ENCODE results near the gene MBNL1. TPM values are rescaled to one million over a fixed set of nuclear protein-coding genes. Genes with fewer than 3 reads are reported as not detected.

The MBNL1 gene
- total and polyA plus RNA-seq, 2 of the 4 experiments (the other 2 are of a cell fraction) = 127 to 664 TPM

GRCh38 chr3:152323834-152324233 lies 55.1 kb downstream of the MBNL1 start:
- no peak overlapping the region for H3K9ac ChIP-seq (ENCODE audit: low read depth, low read length)
- in situ Hi-C loops (cut with MboI; ENCODE audit: low sequenced_read_pairs) (no loop called here), dilution Hi-C loops (cut with HindIII; ENCODE audit: low sequenced_read_pairs, unreplicated experiment) (no loop called here), intact Hi-C loops (cut with micrococcal nuclease) (no loop called here)
- H2BK5ac ChIP-seq (ENCODE audit: low read depth, low read length, poor library complexity, severe bottlenecking) = no peak overlapping the region
- H2BK120ac ChIP-seq (ENCODE audit: low read depth, low read length) = no peak overlapping the region
- ATAC-seq (ENCODE audit: low read depth) = no peak
- peaks cover 0 to 48% of the 10 kb centered on the region in 2 experiments; a peak in 2 of 4 replicates for H3K79me1 ChIP-seq (ENCODE audit: low read depth in 1 of 2, low read length in 2 of 2)
- no peak overlapping the region for H3K23ac ChIP-seq (ENCODE audit: low read depth, low read length)
- H3K9me1 ChIP-seq (ENCODE audit: insufficient read depth, low read length) = no peaks in the 10 kb centered on the region
- H3K4ac ChIP-seq (ENCODE audit: low read depth, low read length) = no peak overlapping the region
- no peak overlapping the region for H4K8ac ChIP-seq (ENCODE audit: low read depth in 2 of 2, low read length in 2 of 2)
- H3K27me3 ChIP-seq (ENCODE audit: control insufficient read depth, insufficient read depth, low read length) = no peaks in the 10 kb centered on the region
- H2AK9ac ChIP-seq (replicated peaks; ENCODE audit: low read depth, low read length, poor library complexity) = no peak overlapping the region
- H3K9me3 ChIP-seq (ENCODE audit: control insufficient read depth, insufficient read depth, low read length) = no peaks in the 10 kb centered on the region
- H3K4me1 ChIP-seq (ENCODE audit: control insufficient read depth, insufficient read depth, low read length) = peaks cover 9% of the 10 kb centered on the region
- no peak overlapping the region for H3K18ac ChIP-seq (ENCODE audit: low read depth, low read length)
- no peak overlapping the region for H3K27ac ChIP-seq (ENCODE audit: insufficient read depth, low read length)
- no peak overlapping the region; the same call in 1 of the 2 replicates for H3K4me2 ChIP-seq (ENCODE audit: low read depth, low read length)
- no peak overlapping the region for H3K4me3 ChIP-seq (ENCODE audit: insufficient read depth, low read depth, low read length)
- peaks cover 1% of the 10 kb centered on the region; the same call in 1 of the 2 replicates for H3K36me3 ChIP-seq (ENCODE audit: control insufficient read depth, insufficient read depth, low read length)
- H2AK5ac ChIP-seq (ENCODE audit: low read depth, low read length) = no peak overlapping the region
- H4K20me1 ChIP-seq (ENCODE audit: insufficient read depth, low read length) = peaks cover 41% of the 10 kb centered on the region; the same call in 1 of the 2 replicates
- no peak overlapping the region for H3K56ac ChIP-seq (ENCODE audit: extremely low read depth, insufficient read depth, low read length)
- CTCF ChIA-PET = no interaction called here
- H3K14ac ChIP-seq (replicated peaks; ENCODE audit: low read depth, low read length) = no peak overlapping the region
- TF ChIP-seq RFX5 (IDR thresholded peaks at IDR 0.05; ENCODE audit: low read depth, low read length) (no peak), MAZ (IDR thresholded peaks at IDR 0.05; ENCODE audit: borderline replicate concordance, low read depth, low read length) (no peak), RAD21 (IDR thresholded peaks at IDR 0.05; ENCODE audit: low read length) (no peak), POLR2A (IDR thresholded peaks at IDR 0.05; ENCODE audit: low read depth, low read length) (no peak), BHLHE40 (IDR thresholded peaks at IDR 0.05; ENCODE audit: low read depth, low read length) (no peak), RCOR1 (IDR thresholded peaks at IDR 0.05; ENCODE audit: insufficient replicate concordance, low read length) (no peak), CTCF (conservative IDR thresholded peaks at IDR 0.05; ENCODE audit: low read depth, low read length) (no peak), SMC3 (IDR thresholded peaks at IDR 0.05; ENCODE audit: low read depth, low read length) (no peak), FOS (IDR thresholded peaks at IDR 0.05; ENCODE audit: low read depth, low read length) (no peak), CEBPB (IDR thresholded peaks at IDR 0.05; ENCODE audit: low read depth, low read length) (no peak), NFE2L2 (IDR thresholded peaks at IDR 0.05; ENCODE audit: low read depth, low read length) (no peak), ELK1 (IDR thresholded peaks at IDR 0.05; ENCODE audit: borderline replicate concordance, low read depth, low read length) (no peak), USF2 (IDR thresholded peaks at IDR 0.05; ENCODE audit: low read depth, low read length) (no peak), CHD1 (IDR thresholded peaks at IDR 0.05; ENCODE audit: low read depth, low read length) (no peak), MAFK (IDR thresholded peaks at IDR 0.05; ENCODE audit: low read depth, low read length) (no peak), MXI1 (IDR thresholded peaks at IDR 0.05; ENCODE audit: borderline replicate concordance, low read depth, low read length) (no peak)
- no TSS peak for BruUV-seq (replicated peaks)
- no peak overlapping the region for H2BK20ac ChIP-seq (ENCODE audit: low read depth, low read length)
- no CpG with 5 or more reads among the region's 4 CpGs for WGBS, 2 experiments (ENCODE audit: extremely low coverage in 2 of 2, insufficient read length in 1 of 2)
- H2AFZ ChIP-seq (replicated peaks; ENCODE audit: low read length, poor library complexity) = no peak overlapping the region
- H4K5ac ChIP-seq (ENCODE audit: low read depth, low read length) = no peak overlapping the region
- H2BK15ac ChIP-seq (ENCODE audit: low read depth, low read length) = no peak overlapping the region
- no peak overlapping the region for H4K91ac ChIP-seq (ENCODE audit: insufficient read depth, low read depth, low read length)
- no peak for DNase-seq
- POLR2A ChIA-PET (ENCODE audit: unreplicated experiment) = no interaction called here
